NB4 (cell line): ENCODE results near the gene THSD4.

Source experiments
- CTCF ChIP-seq: IDR thresholded peaks from one replicate; pipeline ENCODE4 v1.5.1; 2012; ENCODE audit warnings: low read depth, low read length
- MAX ChIP-seq: IDR thresholded peaks from 2 replicates; pipeline ENCODE4 v1.6.1; 2011; ENCODE audit warnings: low read depth, low read length
- MYC ChIP-seq: IDR thresholded peaks from 2 replicates; pipeline ENCODE4 v1.6.1; 2011; ENCODE audit warnings: low read depth, low read length
- POLR2A ChIP-seq: IDR thresholded peaks from 2 replicates; pipeline ENCODE4 v1.6.1; 2011; ENCODE audit warnings: mild to moderate bottlenecking; ENCODE audit not compliant: insufficient read length; ENCODE audit errors: extremely low read depth

- TF ChIP-seq CTCF (no peak), POLR2A (no peak), MAX (no peak), MYC (no peak)
Measured at GRCh38 chr15:71699977-71700376, 584.7 kb downstream of the THSD4 start.
